GM23338 (cell line): ENCODE results near the gene ARPC2. TPM values are rescaled to one million over a fixed set of nuclear protein-coding genes. Genes with fewer than 3 reads are reported as not detected.

Experiments
- ATAC-seq: fragments of 200-7000 bp; cut with Tn5 transposase; 3 replicates; pipeline ENCODE4 v1.9.1; 2020
- DNase-seq: peaks from one replicate; pipeline ENCODE4 v3.0.0-alpha.2; 2015; ENCODE audit warnings: low spot score
- H2AFZ ChIP-seq: fragments of 200-600 bp; sonication (generic); 2 replicates; pipeline ENCODE4 v1.8.0; 2016; ENCODE audit warnings: antibody characterized with exemption, mild to moderate bottlenecking, moderate library complexity
- H3F3A ChIP-seq: fragments of 200-600 bp; sonication (generic); replicated peaks from 2 replicates; pipeline ENCODE4 v1.8.0; 2017; ENCODE audit warnings: antibody characterized with exemption, mixed run types, low read depth
- H3K27ac ChIP-seq: fragments of 200-600 bp; sonication (generic); 2 replicates; pipeline ENCODE4 v1.6.1; 2016; ENCODE audit warnings: low read depth
- H3K27me3 ChIP-seq: fragments of 200-600 bp; sonication (generic); 2 replicates; pipeline ENCODE4 v1.8.0; 2016; ENCODE audit warnings: mild to moderate bottlenecking, mixed run types, moderate library complexity; ENCODE audit not compliant: insufficient read depth
- H3K36me3 ChIP-seq: fragments of 200-600 bp; sonication (generic); 2 replicates; pipeline ENCODE4 v1.8.0; 2016; ENCODE audit warnings: mild to moderate bottlenecking; ENCODE audit not compliant: insufficient read depth
- H3K4me1 ChIP-seq: fragments of 200-600 bp; sonication (generic); 2 replicates; pipeline ENCODE4 v1.8.0; 2016; ENCODE audit warnings: mild to moderate bottlenecking, moderate library complexity; ENCODE audit not compliant: insufficient read depth
- H3K4me2 ChIP-seq: fragments of 200-600 bp; sonication (generic); 2 replicates; pipeline ENCODE4 v1.7.1; 2017; ENCODE audit warnings: mixed run types
- H3K4me3 ChIP-seq: fragments of 200-600 bp; sonication (generic); 2 replicates; pipeline ENCODE4 v1.6.1; 2016; ENCODE audit warnings: mixed run types
- H3K79me2 ChIP-seq: fragments of 200-600 bp; sonication (generic); replicated peaks from 2 replicates; pipeline ENCODE4 v1.8.0; 2017; ENCODE audit warnings: mild to moderate bottlenecking; ENCODE audit not compliant: insufficient read depth
- H3K9me2 ChIP-seq: fragments of 200-600 bp; sonication (generic); 2 replicates; pipeline ENCODE4 v1.8.0; 2017; ENCODE audit not compliant: insufficient read depth
- H4K20me1 ChIP-seq: fragments of 200-600 bp; sonication (generic); replicated peaks from 2 replicates; pipeline ENCODE4 v1.8.0; 2017; ENCODE audit warnings: mild to moderate bottlenecking; ENCODE audit not compliant: insufficient read depth
- H3K27ac Mint-ChIP-seq: 2 replicates; pipeline ENCODE4 v1.8.0; 2020; ENCODE audit warnings: inconsistent platforms, mild to moderate bottlenecking, moderate library complexity, mixed read lengths
- H3K27me3 Mint-ChIP-seq: 3 replicates; pipeline ENCODE4 v1.8.0; 2022; ENCODE audit warnings: low read depth, mild to moderate bottlenecking, moderate library complexity, mixed read lengths, inconsistent platforms; ENCODE audit not compliant: insufficient read depth, poor library complexity
- H3K36me3 Mint-ChIP-seq: 3 replicates; pipeline ENCODE4 v1.8.0; 2021; ENCODE audit warnings: low read depth, mild to moderate bottlenecking, inconsistent platforms, moderate library complexity, mixed read lengths
- H3K4me1 Mint-ChIP-seq: 3 replicates; pipeline ENCODE4 v1.8.0; 2020; ENCODE audit warnings: mild to moderate bottlenecking, inconsistent platforms, mixed read lengths
- H3K4me3 Mint-ChIP-seq: 3 replicates; pipeline ENCODE4 v1.8.0; 2021; ENCODE audit warnings: moderate library complexity, mild to moderate bottlenecking, inconsistent platforms, mixed read lengths
- H3K9me3 Mint-ChIP-seq: 3 replicates; pipeline ENCODE4 v1.8.0; 2020; ENCODE audit warnings: moderate library complexity, mild to moderate bottlenecking, inconsistent platforms, mixed read lengths
- CREB1 ChIP-seq: fragments of 250-450 bp; sonication (Bioruptor Pico); IDR thresholded peaks from 2 replicates; pipeline ENCODE4 v1.5.0; 2020; ENCODE audit warnings: low read depth, mild to moderate bottlenecking, moderate library complexity
- EZH2 ChIP-seq: fragments of 200-600 bp; sonication (generic); IDR thresholded peaks from one replicate; pipeline ENCODE4 v1.8.0; 2017; ENCODE audit warnings: antibody characterized with exemption, mild to moderate bottlenecking, low read depth; ENCODE audit not compliant: unreplicated experiment
- EZH2phosphoT487 ChIP-seq: fragments of 200-600 bp; sonication (generic); IDR thresholded peaks from one replicate; pipeline ENCODE4 v1.8.1; 2018; ENCODE audit warnings: antibody characterized with exemption; ENCODE audit not compliant: unreplicated experiment
- JUNB ChIP-seq: IDR thresholded peaks from one replicate; pipeline ENCODE4 v1.6.1; 2016; ENCODE audit warnings: antibody characterized with exemption; ENCODE audit not compliant: unreplicated experiment
- NANOG ChIP-seq: IDR thresholded peaks from 2 replicates; pipeline ENCODE4 v1.6.1; 2016; ENCODE audit warnings: antibody characterized with exemption, borderline replicate concordance
- POLR2AphosphoS5 ChIP-seq: IDR thresholded peaks from 2 replicates; pipeline ENCODE4 v1.6.1; 2016; ENCODE audit warnings: antibody characterized with exemption, low read depth
- STAT1 ChIP-seq: IDR thresholded peaks from one replicate; pipeline ENCODE4 v1.6.1; 2016; ENCODE audit warnings: antibody characterized with exemption; ENCODE audit not compliant: unreplicated experiment
- ZNF114 ChIP-seq: fragments of 250-450 bp; sonication (Bioruptor Pico); IDR thresholded peaks from 2 replicates; pipeline ENCODE4 v1.5.0; 2020; ENCODE audit warnings: mild to moderate bottlenecking, moderate library complexity
- ZNF331 ChIP-seq: fragments of 250-450 bp; sonication (Bioruptor Pico); IDR thresholded peaks from 2 replicates; pipeline ENCODE4 v1.5.0; 2020; ENCODE audit warnings: low read depth, mild to moderate bottlenecking, moderate library complexity
- polyA plus RNA-seq: library from polyadenylated mRNA; unstranded; fragments of >200 nt; fragmentation: Nextera tagmentation; extraction: Ambion mirVana; gene quantifications from 2 replicates; pipeline ENCODE4 v1.2.1, GENCODE V29; 2016
- total RNA-seq: library from RNA; depleted of rRNA; stranded (reverse); fragments of >200 nt; shearing (Covaris generic); gene quantifications from 2 replicates; pipeline ENCODE4 v1.2.3, GENCODE V29; 2014
- TF ChIP-seq, protein P1 (sequence below): IDR thresholded peaks from one replicate; pipeline ENCODE4 v1.6.1; 2018; ENCODE audit warnings: antibody characterized with exemption; ENCODE audit not compliant: unreplicated experiment
- TF ChIP-seq, protein P2 (sequence below): fragments of 250-450 bp; sonication (Bioruptor Pico); IDR thresholded peaks from 2 replicates; pipeline ENCODE4 v1.5.0; 2020; ENCODE audit warnings: mild to moderate bottlenecking, moderate library complexity
- TF ChIP-seq, protein P3 (sequence below), 2 experiments: fragments of 200-600 bp in 1 of 2; sonication (generic) in 1 of 2; conservative IDR thresholded peaks; 2 replicates each; pipeline versions ENCODE4 v1.5.1 to v1.6.1; 2016 to 2017; ENCODE audit warnings: antibody characterized with exemption in 2 of 2, low read depth in 2 of 2, mild to moderate bottlenecking in 2 of 2, moderate library complexity in 1 of 2
- TF ChIP-seq, protein P4 (sequence below): IDR thresholded peaks from 2 replicates; pipeline ENCODE4 v1.6.1; 2016; ENCODE audit warnings: antibody characterized with exemption

The ARPC2 gene
- total and polyA plus RNA-seq, 2 experiments from 2014 or later, result 217 to 271 TPM

DNA sequence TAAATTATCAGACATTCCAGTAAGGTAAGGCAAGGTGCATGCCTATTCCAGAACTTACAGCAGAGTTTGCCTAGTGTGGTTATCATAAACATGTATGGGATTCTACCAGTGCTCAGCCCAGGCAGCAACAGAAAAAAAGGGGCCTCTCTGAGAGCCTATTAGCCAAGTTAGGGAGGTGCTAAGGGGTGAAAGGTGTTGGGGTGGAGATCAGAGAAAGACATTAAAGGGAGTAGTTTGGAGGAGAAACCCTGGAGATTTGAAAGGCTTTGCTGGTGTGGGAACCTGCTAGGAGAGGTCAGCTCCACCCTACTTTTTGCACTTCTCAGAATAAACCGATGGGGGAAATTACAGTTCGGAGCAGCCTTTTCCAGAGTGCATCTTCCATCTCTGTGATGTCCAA is 2.9 kb downstream of the ARPC2 start (continued):
- no peak for TF ChIP-seq CREB1 (CRISPR knock-in tag)
- no peak for TF ChIP-seq ZNF114 (CRISPR knock-in tag)

DNA sequence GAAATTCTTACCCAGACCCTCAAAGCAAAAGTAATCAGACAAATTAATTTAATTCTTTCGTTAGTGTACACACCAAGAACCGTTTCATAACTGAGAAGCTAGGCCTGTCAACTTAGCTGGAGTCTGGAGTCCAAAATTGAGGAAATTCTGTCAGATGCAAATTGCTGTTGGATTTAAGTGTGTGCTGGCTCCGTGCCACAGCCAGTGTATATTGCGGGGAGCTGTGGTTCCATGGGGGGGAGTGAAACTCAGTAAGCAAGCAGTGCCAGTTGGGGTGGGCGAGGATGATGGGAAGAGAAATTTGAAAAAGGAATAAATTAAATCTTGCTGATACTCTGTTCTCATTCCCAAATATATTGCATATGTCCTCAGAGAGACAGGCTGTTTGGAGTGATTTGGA is 4.0 kb downstream of the ARPC2 start:
- Histone ChIP-seq H3K36me3 (0 out of 2 replicates have a peak, but pooled peaks cover 14% of the 10 kb centered on the region), H3K27ac (no peak overlapping the region), H3K9me2 (no peaks in the 10 kb centered on the region), H4K20me1 (peaks cover 73% of the 10 kb centered on the region), H3K4me3 (no peak overlapping the region), H3K79me2 (peaks cover 88% of the 10 kb centered on the region), H3K27me3 (no peaks in the 10 kb centered on the region), H3F3A (peaks cover 3% of the 10 kb centered on the region; the same call in 1 of the 2 replicates), H2AFZ (no peak overlapping the region), H3K4me1 (peaks cover 35% of the 10 kb centered on the region), H3K4me2 (no peak overlapping the region)
- TF ChIP-seq, protein P1, sequence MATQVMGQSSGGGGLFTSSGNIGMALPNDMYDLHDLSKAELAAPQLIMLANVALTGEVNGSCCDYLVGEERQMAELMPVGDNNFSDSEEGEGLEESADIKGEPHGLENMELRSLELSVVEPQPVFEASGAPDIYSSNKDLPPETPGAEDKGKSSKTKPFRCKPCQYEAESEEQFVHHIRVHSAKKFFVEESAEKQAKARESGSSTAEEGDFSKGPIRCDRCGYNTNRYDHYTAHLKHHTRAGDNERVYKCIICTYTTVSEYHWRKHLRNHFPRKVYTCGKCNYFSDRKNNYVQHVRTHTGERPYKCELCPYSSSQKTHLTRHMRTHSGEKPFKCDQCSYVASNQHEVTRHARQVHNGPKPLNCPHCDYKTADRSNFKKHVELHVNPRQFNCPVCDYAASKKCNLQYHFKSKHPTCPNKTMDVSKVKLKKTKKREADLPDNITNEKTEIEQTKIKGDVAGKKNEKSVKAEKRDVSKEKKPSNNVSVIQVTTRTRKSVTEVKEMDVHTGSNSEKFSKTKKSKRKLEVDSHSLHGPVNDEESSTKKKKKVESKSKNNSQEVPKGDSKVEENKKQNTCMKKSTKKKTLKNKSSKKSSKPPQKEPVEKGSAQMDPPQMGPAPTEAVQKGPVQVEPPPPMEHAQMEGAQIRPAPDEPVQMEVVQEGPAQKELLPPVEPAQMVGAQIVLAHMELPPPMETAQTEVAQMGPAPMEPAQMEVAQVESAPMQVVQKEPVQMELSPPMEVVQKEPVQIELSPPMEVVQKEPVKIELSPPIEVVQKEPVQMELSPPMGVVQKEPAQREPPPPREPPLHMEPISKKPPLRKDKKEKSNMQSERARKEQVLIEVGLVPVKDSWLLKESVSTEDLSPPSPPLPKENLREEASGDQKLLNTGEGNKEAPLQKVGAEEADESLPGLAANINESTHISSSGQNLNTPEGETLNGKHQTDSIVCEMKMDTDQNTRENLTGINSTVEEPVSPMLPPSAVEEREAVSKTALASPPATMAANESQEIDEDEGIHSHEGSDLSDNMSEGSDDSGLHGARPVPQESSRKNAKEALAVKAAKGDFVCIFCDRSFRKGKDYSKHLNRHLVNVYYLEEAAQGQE, result no peak
- TF ChIP-seq CREB1 (CRISPR knock-in tag), result no peak
- TF ChIP-seq JUNB, result no peak
- no peak for TF ChIP-seq NANOG
- no peak for TF ChIP-seq ZNF331 (CRISPR knock-in tag)
- TF ChIP-seq, protein P2, sequence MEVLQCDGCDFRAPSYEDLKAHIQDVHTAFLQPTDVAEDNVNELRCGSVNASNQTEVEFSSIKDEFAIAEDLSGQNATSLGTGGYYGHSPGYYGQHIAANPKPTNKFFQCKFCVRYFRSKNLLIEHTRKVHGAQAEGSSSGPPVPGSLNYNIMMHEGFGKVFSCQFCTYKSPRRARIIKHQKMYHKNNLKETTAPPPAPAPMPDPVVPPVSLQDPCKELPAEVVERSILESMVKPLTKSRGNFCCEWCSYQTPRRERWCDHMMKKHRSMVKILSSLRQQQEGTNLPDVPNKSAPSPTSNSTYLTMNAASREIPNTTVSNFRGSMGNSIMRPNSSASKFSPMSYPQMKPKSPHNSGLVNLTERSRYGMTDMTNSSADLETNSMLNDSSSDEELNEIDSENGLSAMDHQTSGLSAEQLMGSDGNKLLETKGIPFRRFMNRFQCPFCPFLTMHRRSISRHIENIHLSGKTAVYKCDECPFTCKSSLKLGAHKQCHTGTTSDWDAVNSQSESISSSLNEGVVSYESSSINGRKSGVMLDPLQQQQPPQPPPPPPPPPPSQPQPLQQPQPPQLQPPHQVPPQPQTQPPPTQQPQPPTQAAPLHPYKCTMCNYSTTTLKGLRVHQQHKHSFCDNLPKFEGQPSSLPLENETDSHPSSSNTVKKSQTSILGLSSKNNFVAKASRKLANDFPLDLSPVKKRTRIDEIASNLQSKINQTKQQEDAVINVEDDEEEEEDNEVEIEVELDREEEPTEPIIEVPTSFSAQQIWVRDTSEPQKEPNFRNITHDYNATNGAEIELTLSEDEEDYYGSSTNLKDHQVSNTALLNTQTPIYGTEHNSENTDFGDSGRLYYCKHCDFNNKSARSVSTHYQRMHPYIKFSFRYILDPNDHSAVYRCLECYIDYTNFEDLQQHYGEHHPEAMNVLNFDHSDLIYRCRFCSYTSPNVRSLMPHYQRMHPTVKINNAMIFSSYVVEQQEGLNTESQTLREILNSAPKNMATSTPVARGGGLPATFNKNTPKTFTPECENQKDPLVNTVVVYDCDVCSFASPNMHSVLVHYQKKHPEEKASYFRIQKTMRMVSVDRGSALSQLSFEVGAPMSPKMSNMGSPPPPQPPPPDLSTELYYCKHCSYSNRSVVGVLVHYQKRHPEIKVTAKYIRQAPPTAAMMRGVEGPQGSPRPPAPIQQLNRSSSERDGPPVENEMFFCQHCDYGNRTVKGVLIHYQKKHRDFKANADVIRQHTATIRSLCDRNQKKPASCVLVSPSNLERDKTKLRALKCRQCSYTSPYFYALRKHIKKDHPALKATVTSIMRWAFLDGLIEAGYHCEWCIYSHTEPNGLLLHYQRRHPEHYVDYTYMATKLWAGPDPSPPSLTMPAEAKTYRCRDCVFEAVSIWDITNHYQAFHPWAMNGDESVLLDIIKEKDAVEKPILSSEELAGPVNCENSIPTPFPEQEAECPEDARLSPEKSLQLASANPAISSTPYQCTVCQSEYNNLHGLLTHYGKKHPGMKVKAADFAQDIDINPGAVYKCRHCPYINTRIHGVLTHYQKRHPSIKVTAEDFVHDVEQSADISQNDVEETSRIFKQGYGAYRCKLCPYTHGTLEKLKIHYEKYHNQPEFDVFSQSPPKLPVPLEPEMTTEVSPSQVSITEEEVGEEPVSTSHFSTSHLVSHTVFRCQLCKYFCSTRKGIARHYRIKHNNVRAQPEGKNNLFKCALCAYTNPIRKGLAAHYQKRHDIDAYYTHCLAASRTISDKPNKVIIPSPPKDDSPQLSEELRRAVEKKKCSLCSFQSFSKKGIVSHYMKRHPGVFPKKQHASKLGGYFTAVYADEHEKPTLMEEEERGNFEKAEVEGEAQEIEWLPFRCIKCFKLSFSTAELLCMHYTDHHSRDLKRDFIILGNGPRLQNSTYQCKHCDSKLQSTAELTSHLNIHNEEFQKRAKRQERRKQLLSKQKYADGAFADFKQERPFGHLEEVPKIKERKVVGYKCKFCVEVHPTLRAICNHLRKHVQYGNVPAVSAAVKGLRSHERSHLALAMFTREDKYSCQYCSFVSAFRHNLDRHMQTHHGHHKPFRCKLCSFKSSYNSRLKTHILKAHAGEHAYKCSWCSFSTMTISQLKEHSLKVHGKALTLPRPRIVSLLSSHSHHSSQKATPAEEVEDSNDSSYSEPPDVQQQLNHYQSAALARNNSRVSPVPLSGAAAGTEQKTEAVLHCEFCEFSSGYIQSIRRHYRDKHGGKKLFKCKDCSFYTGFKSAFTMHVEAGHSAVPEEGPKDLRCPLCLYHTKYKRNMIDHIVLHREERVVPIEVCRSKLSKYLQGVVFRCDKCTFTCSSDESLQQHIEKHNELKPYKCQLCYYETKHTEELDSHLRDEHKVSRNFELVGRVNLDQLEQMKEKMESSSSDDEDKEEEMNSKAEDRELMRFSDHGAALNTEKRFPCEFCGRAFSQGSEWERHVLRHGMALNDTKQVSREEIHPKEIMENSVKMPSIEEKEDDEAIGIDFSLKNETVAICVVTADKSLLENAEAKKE (CRISPR knock-in tag), result no peak
- TF ChIP-seq STAT1, result no peak
- no peak for TF ChIP-seq EZH2phosphoT487
- no peak for TF ChIP-seq POLR2AphosphoS5
- no peak for TF ChIP-seq ZNF114 (CRISPR knock-in tag)
- TF ChIP-seq, protein P3, sequence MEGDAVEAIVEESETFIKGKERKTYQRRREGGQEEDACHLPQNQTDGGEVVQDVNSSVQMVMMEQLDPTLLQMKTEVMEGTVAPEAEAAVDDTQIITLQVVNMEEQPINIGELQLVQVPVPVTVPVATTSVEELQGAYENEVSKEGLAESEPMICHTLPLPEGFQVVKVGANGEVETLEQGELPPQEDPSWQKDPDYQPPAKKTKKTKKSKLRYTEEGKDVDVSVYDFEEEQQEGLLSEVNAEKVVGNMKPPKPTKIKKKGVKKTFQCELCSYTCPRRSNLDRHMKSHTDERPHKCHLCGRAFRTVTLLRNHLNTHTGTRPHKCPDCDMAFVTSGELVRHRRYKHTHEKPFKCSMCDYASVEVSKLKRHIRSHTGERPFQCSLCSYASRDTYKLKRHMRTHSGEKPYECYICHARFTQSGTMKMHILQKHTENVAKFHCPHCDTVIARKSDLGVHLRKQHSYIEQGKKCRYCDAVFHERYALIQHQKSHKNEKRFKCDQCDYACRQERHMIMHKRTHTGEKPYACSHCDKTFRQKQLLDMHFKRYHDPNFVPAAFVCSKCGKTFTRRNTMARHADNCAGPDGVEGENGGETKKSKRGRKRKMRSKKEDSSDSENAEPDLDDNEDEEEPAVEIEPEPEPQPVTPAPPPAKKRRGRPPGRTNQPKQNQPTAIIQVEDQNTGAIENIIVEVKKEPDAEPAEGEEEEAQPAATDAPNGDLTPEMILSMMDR (conservative IDR thresholded peaks at IDR 0.05; ENCODE audit: low read depth in 2 of 2), result no peak
- TF ChIP-seq, protein P4, sequence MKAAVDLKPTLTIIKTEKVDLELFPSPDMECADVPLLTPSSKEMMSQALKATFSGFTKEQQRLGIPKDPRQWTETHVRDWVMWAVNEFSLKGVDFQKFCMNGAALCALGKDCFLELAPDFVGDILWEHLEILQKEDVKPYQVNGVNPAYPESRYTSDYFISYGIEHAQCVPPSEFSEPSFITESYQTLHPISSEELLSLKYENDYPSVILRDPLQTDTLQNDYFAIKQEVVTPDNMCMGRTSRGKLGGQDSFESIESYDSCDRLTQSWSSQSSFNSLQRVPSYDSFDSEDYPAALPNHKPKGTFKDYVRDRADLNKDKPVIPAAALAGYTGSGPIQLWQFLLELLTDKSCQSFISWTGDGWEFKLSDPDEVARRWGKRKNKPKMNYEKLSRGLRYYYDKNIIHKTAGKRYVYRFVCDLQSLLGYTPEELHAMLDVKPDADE, result no peak
- TF ChIP-seq EZH2, result no peak
- Mint-ChIP-seq H3K4me3 (no peak overlapping the region), H3K27me3 (peaks cover 13% of the 10 kb centered on the region), H3K4me1 (peaks cover 26% of the 10 kb centered on the region), H3K36me3 (peaks cover 42% of the 10 kb centered on the region), H3K27ac (peak overlapping the region; percentile 42; the same call in 1 of the 2 replicates), H3K9me3 (no peaks in the 10 kb centered on the region)
- ATAC-seq, result no peak
- no peak for DNase-seq
